Raji (cell line): ENCODE measurements around the gene TMEM18.

Experiments used
- POLR2A ChIP-seq: IDR thresholded peaks from 2 replicates; pipeline ENCODE4 v1.6.1; 2011; ENCODE audit warnings: low read depth, low read length, control low read depth; ENCODE audit not compliant: insufficient read depth

The TMEM18 gene

DNA sequence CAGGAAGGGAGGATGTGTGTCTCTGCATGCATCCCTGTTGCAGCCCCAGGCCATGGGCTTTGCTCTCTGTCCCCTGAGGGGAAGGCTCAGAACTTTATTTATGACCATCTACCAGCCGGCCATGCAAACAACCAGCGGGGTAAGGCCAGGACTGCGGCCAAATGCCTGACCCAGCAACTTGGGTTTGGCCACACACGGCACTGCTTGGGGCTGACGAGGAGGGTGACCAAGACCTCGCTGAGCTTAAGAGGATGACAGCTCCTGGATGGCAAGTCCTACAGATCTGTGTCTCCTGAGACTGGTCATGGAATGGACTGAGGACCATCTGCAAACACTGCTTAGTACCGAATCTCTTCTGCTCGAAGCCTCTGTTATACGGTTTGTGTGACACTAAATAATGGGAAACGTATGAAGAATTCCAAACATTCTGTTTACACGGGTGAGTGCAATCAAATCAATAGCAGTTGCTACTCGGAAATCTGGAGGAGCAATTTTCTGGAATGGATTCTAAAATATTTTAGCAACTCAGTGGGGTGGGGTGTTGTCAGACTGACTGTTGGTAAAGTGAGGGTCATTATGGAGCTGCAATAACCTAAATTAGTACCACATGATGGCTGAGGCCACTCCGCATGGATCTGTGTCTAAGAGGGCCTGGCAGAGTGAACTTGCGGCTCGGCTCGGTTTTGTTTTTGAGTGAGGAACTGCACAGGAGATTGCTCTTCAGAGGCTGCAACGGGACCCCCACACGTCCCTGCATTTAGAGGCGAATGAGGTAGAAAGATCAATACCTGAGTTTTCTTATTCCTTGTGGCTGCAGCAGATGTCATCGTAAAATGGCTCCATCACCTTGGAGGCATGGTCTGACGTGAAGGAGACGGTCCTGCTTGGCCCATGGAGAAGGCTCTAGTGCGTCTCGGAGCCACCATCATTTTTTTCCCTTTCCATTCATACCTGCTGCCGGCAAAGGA lies 26.6 kb downstream of the TMEM18 start:
- TF ChIP-seq POLR2A = no peak

DNA sequence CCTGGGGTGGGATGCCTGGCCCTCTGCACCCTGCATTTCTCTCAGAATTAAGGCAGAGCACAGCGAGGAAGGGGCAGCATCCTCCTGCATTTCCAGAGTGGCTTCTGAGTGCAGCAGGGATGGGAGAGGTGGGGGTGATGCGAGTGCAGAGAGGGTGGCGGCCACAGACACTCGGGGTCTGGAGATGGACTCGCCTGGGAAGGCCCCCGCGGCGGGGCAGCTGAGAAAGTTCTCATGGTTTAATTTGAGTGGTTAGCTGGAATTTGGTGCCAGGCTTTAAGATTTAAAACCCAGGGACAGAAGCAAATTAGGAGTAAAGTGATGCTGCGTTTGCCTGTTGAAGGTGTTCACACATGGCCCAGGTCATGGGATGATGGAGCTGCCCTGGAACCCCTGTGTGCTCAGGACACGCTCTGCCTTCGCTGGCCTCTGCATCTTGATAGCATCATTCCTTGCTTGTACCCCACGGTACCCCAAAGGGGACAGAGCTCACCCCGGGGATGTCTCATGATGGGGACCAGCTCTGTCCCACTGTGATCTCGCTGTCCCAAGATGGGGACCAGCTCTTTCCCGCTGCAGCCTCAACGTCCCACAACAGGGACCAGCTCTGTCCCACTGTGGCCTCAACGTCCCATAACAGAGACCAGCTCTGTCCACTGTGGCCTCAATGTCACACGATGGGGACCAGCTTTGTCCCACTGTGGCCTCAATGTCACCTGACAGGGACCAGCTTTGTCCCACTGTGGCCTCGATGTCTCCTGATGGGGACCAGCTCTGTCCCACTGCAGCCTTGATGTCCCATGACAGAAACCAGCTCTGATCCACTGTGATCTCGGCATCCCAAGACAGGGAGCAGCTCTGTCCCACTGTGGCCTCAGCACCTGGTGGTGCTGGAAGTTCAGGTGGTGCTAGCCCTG lies 27.5 kb downstream of the TMEM18 start:
- TF ChIP-seq POLR2A = no peak

DNA sequence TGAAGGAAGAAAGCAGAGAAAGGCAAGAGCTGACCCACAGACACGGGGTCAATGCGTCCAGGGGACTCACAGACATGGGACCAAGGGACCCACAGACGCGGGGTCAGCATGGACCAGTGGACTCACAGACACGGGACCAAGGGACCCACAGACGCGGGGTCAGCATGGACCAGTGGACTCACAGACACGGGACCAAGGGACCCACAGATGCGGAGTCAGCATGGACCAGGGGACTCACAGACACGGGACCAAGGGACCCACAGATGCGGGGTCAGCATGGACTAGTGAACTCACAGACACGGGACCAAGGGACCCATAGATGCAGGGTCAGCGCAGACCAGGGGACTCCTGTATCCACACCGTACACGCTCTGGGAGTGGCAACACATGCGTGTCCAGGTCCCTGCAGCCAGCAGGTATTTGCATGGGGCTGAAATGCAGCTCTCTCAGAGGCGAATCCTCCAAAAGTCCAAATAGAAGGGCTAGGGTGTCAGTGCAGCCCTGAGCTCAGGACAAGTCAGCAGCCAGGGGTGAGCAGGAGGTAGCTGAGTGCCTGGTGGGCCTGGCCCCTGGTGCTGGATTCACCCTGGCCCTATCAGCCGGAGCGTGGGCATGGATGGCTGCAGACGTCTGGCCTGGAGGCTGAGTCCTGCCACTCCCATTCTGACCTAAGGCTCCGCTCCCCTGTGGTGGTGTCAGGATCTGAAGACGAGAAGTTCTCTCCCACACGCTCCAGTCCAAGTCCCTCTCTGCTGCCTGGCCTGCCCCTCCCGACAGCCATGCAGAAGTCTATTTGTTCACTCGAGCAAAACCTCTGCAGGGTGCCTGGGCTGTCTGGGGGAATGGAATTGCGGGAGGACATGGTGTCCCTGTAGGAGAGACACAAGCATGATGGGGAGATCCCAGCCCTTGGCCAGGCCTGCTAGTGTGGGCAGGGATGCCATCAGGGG lies 28.5 kb downstream of the TMEM18 start:
- TF ChIP-seq POLR2A = no peak

DNA sequence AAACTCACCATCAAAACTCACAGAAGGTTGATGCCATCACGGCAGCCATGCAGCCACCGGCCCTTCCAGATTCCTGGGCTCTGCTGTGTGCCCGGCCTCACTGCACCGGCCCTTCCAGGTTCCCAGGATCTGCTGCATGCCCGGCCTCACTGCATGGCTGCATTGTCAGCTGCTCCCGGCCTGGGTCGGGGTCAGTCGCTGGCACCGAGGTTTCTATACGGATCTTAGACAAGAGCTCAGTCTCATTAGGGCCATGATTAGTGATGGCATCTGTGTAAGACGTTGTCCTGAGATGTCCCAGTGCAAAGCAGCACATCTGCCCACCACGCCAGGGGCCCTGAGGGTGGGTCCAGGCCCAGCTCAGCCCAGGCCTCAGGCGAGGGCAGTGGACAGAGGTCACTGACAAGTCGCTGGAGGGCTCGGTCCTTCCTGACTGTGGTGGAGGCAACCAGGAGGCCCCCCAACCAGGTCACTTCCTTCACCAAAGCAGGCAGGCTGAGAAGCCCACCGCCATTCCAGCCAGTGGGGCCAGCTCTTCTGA lies 29.4 kb downstream of the TMEM18 start:
- no peak for TF ChIP-seq POLR2A

DNA sequence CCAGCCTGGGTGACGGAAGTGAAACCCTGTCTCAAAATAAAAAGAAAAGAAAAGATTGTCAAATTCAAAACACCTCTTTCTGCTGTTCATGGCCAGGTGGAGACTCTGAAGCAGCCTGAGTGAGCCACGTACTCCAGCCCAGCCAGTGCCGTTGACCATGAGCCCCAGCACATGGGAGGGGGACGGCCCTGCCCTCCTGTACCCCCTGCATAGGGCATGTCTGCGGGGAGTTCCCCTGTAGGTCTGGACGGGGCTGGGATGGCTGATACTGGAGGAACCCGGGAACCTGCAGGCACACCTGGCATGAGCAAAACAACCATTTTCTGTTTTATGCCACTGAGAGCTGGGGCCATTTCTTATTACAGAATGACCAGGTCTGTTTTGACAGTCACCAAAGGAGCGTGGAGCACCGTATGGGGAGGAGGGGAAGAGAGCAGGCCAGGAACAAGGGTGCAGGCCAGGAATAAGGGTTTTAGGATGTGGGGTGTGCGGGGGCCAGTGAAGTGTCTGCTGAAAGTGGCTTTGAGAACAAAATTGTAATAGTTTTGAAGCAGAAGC lies 30.1 kb downstream of the TMEM18 start:
- TF ChIP-seq POLR2A = no peak

DNA sequence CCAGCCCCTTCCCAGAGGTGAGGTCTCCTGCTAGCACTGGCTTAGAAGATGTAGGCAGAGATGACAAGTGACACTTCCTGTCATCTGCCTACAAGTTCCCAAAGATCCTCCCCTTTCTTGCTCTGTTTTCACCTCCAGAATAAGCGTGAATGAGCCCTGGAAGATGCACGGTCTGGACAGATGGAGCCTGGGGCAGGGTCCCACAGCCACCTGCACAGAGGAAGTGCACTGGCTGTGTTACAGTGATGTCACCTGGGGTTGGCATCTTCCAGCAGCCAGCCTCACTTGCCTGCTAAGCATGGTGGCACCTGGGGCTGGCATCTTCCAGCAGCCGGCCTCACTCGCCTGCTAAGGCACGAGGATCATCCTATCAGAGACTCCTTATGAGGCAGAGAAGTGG lies 32.3 kb downstream of the TMEM18 start:
- no peak for TF ChIP-seq POLR2A

DNA sequence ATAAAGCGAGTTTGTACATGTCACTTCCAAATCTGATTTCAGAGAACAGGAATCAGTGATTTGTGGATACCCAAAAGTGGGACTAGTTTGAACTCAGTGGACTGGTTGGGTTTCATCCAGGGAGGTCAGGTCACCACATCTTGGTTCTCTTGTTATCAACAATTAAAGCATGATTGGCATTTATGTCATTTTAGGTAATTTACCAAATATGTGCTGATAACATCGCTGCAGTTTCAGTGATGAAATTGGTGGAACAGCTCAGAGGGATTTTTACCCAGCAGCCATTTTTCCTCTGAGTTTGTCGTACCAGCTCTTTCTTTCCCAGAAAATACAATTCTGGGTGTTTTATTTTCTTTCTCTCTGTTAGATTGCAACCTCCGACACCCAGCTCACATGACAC lies 33.4 kb downstream of the TMEM18 start:
- TF ChIP-seq POLR2A = no peak

DNA sequence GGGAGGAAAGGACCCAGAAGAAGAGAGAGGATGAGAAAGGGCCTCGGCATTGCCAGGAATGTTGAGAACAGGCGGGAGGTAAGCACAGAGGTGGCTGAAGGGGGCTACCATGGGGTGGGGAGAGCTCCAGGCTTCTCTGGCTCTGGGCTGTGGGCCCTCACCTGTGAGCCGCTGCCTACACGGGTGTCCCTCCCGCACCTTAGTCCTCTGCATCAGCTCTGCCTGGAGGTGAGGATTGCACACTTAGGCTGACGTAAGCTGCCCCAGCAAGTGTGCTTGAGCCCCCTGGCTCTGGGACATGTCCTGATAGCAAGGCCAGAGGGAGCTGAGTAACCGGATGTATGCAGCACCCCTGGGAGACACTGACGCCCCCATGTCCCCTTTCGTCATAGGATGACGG lies 33.9 kb downstream of the TMEM18 start:
- TF ChIP-seq POLR2A = no peak

DNA sequence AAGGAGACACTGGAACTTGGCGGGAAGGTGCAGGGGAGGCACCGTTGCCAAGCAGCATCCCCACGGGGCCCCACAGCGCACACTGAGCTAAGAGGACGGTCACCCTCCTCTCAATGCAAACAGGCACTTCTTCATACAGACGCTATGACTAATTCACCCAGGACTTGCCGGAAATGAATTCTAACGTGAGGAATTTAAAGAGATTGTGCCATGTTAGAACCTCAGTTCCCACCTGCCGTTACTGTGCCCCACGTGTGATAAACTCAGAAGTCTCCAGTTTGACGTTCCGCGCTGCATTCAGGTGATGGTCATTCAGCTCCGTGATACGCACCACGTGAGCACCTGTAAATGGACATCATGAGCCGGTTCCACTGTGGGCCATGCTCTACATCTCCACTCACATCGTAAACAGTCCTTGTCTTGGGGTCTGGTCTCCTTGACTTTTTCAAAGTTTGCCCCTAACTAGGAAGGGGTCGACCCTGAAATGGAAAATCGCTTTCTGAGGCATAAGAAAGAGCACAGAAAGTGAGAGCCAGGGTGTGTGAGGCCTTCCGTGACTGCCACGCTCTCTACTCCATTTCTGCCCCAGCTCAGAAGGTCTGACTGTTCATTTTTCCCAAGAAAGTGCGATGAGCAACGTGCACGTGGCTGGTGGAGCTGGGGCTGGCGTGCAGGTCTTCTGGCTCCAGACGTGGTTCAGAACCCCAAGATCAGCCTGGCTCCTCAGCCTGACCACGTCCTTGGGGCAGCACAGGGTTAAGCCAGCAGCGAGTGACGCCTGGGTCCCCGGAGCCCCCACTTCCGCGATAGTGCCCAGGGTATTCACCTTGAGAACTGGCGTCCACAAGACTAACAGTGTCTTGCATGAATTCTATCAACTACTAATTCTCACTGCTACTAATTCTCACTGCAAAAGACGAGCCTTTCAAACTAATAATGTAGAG lies 35.1 kb downstream of the TMEM18 start:
- TF ChIP-seq POLR2A = no peak

DNA sequence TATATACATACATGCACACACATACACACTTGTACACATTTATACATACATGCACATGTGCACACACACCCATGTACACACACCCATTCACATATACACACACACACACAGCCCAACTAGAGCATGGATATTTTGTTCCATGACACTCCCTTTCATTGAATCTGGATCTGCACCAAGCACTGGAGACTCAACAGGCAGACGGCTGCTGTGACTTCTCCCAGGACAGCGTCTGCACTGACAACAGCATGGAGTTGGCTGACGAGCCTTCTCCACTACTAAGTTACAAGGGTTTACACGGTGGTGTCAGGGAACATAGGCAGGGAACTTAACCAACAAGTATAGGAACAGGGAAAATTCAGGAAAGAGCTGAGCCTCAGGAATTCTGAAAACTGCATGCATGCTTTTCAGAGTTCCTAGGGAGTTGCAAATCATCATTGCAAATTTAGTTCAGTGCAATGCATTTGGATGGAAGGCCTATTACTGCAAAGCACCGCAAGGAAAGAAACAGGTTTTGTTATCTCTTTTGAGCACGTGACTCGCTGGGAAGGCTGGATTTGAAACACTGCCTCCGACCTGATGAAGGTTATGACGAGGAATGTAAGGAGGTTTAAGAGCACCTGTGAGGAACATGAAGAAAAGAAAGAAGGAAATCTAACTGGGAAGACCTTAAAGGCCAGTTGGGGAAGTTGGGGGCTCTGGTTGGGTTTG lies 35.9 kb downstream of the TMEM18 start:
- no peak for TF ChIP-seq POLR2A

DNA sequence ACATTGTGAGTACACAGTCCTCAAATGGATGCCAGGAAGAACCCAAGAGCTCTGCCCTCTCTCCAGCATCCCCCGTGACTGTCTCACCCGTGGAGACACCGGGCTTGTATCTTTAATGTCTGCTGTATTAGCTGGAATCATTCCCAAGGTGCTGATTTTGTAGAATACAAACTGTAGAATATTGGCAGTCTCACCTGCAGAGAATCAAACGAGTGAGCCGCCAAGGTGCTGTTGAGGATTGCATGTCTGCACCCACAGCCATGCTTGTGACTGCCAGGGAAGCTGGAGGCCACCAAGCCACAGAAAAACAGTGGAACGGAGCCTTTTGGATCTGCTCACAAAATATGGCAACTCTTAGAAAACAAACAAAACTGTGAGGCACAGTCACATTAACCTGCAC lies 37.5 kb downstream of the TMEM18 start:
- no peak for TF ChIP-seq POLR2A

DNA sequence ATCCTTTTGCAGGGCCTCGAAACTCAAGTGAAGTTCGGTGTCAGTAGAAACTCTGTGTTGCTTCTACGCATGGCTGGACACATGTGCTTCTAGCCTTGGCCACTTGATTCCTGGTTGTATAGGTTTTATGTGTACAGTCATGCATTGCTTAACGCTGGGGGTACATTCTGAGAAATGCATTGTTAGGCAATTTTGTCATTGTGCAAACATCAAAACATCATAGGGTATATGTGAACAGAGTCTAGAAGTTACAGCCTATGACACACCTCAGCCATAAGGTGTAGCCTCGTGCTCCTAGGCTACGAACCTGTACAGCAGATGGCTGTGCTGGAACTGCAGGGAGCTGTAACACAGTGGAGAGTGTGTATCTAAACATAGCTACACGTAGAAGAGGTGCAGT lies 39.4 kb downstream of the TMEM18 start:
- no peak for TF ChIP-seq POLR2A
